ENCODE data around the gene IL11. TPM values are rescaled to one million over a fixed set of nuclear protein-coding genes. Genes with fewer than 3 reads are reported as not detected.

The IL11 gene
- total and polyA plus RNA-seq, 2 of the 13 experiments (the other 11 are each of a cell fraction or from before 2014, with no cell fraction given), result 2.5 to 2.9 TPM

DNA sequence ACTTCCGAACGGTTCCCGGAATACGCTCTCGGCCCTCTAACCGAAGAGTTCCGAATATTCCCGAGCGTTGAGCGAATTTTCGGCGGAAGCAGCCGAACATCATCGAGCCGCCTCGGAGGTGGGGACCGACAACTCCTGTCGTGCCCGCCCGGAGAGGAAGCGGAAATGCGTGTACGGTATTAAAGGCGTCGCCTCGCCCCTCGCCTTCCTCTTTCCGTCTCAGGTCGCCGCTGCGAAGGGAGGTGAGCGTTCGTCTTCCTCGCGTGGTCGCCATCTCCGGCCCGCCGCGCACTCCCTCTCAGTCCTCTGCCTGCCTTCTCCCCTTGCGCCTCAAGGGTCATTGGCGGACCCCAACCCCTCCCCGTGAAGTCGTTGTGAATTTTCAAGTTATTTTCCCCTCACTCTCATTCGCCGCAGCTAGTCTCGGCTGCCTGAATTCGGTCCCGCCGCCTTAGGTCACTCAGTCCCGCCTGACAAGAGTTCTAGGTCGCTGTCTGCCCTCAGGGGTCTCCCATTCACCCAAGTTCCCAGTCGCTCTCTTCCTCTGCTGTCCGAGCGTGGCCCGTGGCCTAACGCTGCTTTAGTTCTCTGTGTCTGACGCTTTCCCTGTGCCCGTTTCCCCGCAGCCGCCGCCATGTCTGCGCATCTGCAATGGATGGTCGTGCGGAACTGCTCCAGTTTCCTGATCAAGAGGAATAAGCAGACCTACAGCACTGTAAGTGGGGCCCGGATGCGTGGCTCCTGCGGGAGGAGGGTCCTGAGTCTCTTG, 15.6 kb upstream of the IL11 start, which contains the start of gene RPL28 (continued):
- TF ChIP-seq HMGXB4 (CRISPR knock-in tag; IDR thresholded peaks at IDR 0.05; ENCODE audit: borderline replicate concordance in 1 of 2, low read depth in 1 of 2) (peak in 1 of 2 experiments; percentile 71; a peak in 2 of 4 replicates), ZNF44 (CRISPR knock-in tag; IDR thresholded peaks at IDR 0.05) (no peak), U2AF2 (IDR thresholded peaks at IDR 0.05; ENCODE audit: low read depth, low read length) (0 out of 2 replicates have a peak, but pooled peaks have one; percentile 49), THAP11 (CRISPR knock-in tag; IDR thresholded peaks at IDR 0.05) (peak; percentile 90), ZFP41 (CRISPR knock-in tag; IDR thresholded peaks at IDR 0.05; ENCODE audit: borderline replicate concordance) (0 out of 2 replicates have a peak, but pooled peaks have one; percentile 67), GZF1 (CRISPR knock-in tag; IDR thresholded peaks at IDR 0.05) (no peak), THYN1 (CRISPR knock-in tag; IDR thresholded peaks at IDR 0.05; ENCODE audit: borderline replicate concordance, low read depth) (no peak), ZSCAN5A (CRISPR knock-in tag; IDR thresholded peaks at IDR 0.05; ENCODE audit: borderline replicate concordance) (no peak), ZNF318 (CRISPR knock-in tag; IDR thresholded peaks at IDR 0.05) (no peak; the same call in 1 of the 2 replicates)
- TF ChIP-seq, protein P1, sequence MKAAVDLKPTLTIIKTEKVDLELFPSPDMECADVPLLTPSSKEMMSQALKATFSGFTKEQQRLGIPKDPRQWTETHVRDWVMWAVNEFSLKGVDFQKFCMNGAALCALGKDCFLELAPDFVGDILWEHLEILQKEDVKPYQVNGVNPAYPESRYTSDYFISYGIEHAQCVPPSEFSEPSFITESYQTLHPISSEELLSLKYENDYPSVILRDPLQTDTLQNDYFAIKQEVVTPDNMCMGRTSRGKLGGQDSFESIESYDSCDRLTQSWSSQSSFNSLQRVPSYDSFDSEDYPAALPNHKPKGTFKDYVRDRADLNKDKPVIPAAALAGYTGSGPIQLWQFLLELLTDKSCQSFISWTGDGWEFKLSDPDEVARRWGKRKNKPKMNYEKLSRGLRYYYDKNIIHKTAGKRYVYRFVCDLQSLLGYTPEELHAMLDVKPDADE (CRISPR knock-in tag; IDR thresholded peaks at IDR 0.05), result no peak
